ENCODE results near the gene DHX15. TPM values are rescaled to one million over a fixed set of nuclear protein-coding genes. Genes with fewer than 3 reads are reported as not detected.

DHX15 gene
- total RNA-seq, 6 experiments from 2014 or later, result 26.4 to 56.3 (median 42.1) TPM

DNA sequence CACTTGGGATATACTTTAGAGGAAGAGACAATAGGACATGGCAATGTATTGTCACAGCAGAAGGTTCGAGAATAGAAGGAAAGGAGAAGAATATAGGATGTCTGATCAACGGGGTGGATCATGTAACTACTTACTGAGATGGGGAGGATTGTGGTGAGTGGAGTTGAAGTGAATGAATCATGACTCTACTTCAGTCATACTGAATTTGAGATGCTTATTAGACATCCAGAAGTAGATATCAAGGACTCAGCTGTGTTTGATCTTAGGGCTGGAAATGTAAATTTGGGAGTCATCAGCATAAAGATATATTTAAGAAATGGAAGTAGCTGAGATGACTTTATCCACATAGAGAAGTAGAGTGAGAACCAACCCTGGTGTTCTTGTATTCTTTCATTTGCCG lies 29.1 kb upstream of the DHX15 start:
- H3K27me3 ChIP-seq, result no peaks in the 10 kb centered on the region
- 49% methylated on average over 3 of the region's 3 CpGs for WGBS (ENCODE audit: insufficient coverage, low coverage, low lambda C conversion rate, missing lambda C conversion rate)
- no peak for ATAC-seq
- intact Hi-C loops (cut with DNase I), result no loop called here
- H3K27ac ChIP-seq, result no peak overlapping the region
- H3K36me3 ChIP-seq, result no peaks in the 10 kb centered on the region
- H3K9me3 ChIP-seq, result no peaks in the 10 kb centered on the region
- no peak for DNase-seq
- no peak for TF ChIP-seq POLR2A (IDR thresholded peaks at IDR 0.05)
- TF ChIP-seq, protein P1, sequence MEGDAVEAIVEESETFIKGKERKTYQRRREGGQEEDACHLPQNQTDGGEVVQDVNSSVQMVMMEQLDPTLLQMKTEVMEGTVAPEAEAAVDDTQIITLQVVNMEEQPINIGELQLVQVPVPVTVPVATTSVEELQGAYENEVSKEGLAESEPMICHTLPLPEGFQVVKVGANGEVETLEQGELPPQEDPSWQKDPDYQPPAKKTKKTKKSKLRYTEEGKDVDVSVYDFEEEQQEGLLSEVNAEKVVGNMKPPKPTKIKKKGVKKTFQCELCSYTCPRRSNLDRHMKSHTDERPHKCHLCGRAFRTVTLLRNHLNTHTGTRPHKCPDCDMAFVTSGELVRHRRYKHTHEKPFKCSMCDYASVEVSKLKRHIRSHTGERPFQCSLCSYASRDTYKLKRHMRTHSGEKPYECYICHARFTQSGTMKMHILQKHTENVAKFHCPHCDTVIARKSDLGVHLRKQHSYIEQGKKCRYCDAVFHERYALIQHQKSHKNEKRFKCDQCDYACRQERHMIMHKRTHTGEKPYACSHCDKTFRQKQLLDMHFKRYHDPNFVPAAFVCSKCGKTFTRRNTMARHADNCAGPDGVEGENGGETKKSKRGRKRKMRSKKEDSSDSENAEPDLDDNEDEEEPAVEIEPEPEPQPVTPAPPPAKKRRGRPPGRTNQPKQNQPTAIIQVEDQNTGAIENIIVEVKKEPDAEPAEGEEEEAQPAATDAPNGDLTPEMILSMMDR (IDR thresholded peaks at IDR 0.05), result no peak
- no peaks in the 10 kb centered on the region for H3K4me1 ChIP-seq
- H3K4me3 ChIP-seq, result no peak overlapping the region

DNA sequence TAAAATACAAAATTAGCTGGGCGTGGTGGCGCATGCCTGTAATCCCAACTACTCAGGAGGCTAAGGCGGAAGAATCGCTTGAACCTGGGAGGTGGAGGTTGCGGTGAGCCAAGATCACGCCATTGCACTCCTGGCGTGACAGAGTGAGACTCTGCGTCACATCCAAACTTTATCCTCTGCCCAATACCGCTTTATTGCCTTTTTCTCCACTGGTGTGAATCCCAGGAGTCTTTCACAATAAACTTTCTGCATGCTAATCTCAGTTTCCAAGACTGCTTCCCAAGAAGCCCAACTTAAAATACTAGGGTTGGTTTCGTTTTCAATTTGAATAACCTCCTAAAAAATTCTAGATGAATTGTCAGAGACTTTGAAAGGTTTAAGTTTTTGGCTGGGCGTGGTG lies 27.2 kb upstream of the DHX15 start:
- Histone ChIP-seq H3K36me3 (no peaks in the 10 kb centered on the region), H3K27me3 (no peaks in the 10 kb centered on the region), H3K27ac (no peak overlapping the region), H3K9me3 (no peaks in the 10 kb centered on the region), H3K4me3 (no peak overlapping the region), H3K4me1 (no peaks in the 10 kb centered on the region)
- intact Hi-C loops (cut with DNase I), result no loop called here
- no peak for DNase-seq
- WGBS (ENCODE audit: insufficient coverage, low coverage, low lambda C conversion rate, missing lambda C conversion rate), result 63% methylated on average over 6 of the region's 11 CpGs
- TF ChIP-seq POLR2A (IDR thresholded peaks at IDR 0.05), result no peak
- TF ChIP-seq, protein P1 (IDR thresholded peaks at IDR 0.05), result no peak
- no peak for ATAC-seq

DNA sequence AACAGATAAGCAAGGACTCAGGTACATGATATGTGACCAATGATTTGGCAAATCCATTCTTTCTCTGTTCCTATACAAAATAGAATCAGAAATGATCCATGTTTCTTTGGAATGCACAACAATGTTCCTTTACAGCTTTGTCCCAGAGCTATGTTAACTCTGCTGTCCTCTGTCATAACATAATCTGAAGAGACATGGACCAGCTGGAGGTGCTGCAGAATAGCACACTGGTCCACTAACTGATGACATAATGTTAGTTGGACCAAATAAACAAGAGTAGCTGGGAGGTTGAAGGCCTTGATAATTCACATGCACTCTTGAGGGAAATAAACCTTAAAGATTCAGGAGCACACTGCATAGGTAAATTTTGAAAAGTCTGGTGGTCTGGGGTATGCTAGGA lies 23.0 kb upstream of the DHX15 start:
- Histone ChIP-seq H3K4me3 (no peak overlapping the region), H3K27ac (no peak overlapping the region), H3K36me3 (no peaks in the 10 kb centered on the region), H3K9me3 (no peaks in the 10 kb centered on the region), H3K27me3 (no peaks in the 10 kb centered on the region), H3K4me1 (no peaks in the 10 kb centered on the region)
- no peak for ATAC-seq
- intact Hi-C loops (cut with DNase I), result no loop called here
- TF ChIP-seq, protein P1 (IDR thresholded peaks at IDR 0.05), result no peak
- TF ChIP-seq POLR2A (IDR thresholded peaks at IDR 0.05), result no peak
- DNase-seq, result no peak

DNA sequence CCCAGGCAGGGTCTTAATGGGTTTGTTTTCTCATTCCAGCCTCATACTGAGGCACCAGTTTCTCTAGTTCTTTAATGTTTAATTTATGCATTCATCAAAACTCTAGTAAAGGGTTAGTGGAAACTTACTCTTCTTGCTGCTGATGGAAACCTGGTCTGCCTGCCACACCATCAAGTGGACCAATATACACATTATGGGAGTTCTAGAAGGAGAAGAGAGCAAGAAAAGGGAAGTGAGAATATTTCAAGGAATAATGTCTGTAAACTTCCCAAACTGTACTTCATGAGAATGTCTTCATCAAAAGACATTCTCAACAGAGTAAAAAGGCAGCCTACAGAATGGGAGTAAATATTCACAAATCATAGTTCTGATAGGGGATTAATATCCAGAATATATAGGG lies 20.9 kb upstream of the DHX15 start:
- Histone ChIP-seq H3K4me1 (no peaks in the 10 kb centered on the region), H3K36me3 (no peaks in the 10 kb centered on the region), H3K27ac (no peak overlapping the region), H3K4me3 (no peak overlapping the region), H3K27me3 (no peaks in the 10 kb centered on the region), H3K9me3 (no peaks in the 10 kb centered on the region)
- peak in 1 of 4 donors; percentile 30 for ATAC-seq
- DNase-seq, result no peak
- intact Hi-C loops (cut with DNase I), result no loop called here
- TF ChIP-seq POLR2A (IDR thresholded peaks at IDR 0.05), result no peak
- TF ChIP-seq, protein P1 (IDR thresholded peaks at IDR 0.05), result no peak

DNA sequence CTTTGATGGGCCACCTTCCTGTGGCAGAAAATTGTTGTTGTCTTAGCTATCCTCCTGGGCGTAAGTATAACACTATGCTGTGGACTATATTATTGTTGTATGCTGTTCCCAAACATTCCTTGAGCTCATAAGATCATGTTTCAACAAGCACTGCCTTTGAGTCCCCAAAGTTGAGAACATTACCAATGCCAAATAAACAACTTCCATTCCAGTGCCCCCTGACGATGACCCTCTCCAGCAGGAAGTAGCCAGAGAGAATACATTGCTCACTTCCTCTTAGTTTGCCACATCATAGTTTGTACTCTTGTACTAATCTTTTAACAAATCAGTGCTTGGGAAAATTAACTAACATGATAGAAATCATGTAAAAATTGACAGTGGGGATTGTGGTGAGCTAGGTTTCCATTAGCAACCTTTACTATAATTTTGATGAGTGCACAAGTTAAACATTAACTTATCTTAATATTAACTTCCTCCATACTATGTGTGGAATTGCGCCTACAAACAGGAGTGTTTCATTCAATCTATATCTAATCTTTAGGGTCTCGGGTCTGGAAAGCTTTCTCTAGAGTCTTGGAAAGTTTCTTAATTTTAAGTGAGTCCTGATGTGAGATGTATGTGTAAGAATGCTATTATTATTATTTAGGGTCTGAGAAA lies 20.3 kb upstream of the DHX15 start:
- Histone ChIP-seq H3K36me3 (no peaks in the 10 kb centered on the region), H3K27me3 (no peaks in the 10 kb centered on the region), H3K27ac (no peak overlapping the region), H3K4me3 (no peak overlapping the region), H3K4me1 (no peaks in the 10 kb centered on the region), H3K9me3 (no peaks in the 10 kb centered on the region)
- TF ChIP-seq POLR2A (IDR thresholded peaks at IDR 0.05), result no peak
- TF ChIP-seq, protein P1 (IDR thresholded peaks at IDR 0.05), result no peak
- intact Hi-C loops (cut with DNase I), result no loop called here
- WGBS (ENCODE audit: insufficient coverage, low coverage, low lambda C conversion rate, missing lambda C conversion rate), result 62% methylated on average over 3 of the region's 4 CpGs
- ATAC-seq, result no peak
- no peak for DNase-seq

Data from right lobe of liver (tissue), 6 donors.